ENCODE data around the gene IKBIP.
A peak's percentile ranks its signal among the peaks of the same experiment; 100 is the strongest.
"Not testable (repeated sequence)": the region's sequence is repeated elsewhere in the genome, so short reads cannot be mapped to it uniquely, and the experiment has no call there.

The IKBIP gene

GRCh38 chr12:98644712-98645571, at the start of gene IKBIP, which contains the start of gene APAF1:
Gene IKBIP (minus strand): TSS chr12:98644788. CDS start chr12:98644701, 87 bp downstream.
Gene APAF1 (plus strand): TSS chr12:98645290. CDS start chr12:98648360, 3,070 bp downstream.
- DNase-seq: peak; percentile 93

GRCh38 chr12:98691351-98691750, 46.8 kb upstream of the IKBIP start:
- DNase-seq: no peak

- DNase-seq: no peak
Observed at GRCh38 chr12:98686603-98687002, 42.0 kb upstream of the IKBIP start.

- no peak for DNase-seq
Observed at GRCh38 chr12:98684199-98684598, 39.6 kb upstream of the IKBIP start.

GRCh38 chr12:98679611-98680005, 35.0 kb upstream of the IKBIP start:
- no peak for DNase-seq

GRCh38 chr12:98678946-98679610, 34.5 kb upstream of the IKBIP start:
- DNase-seq: no peak

- no peak for DNase-seq
Observed at GRCh38 chr12:98678236-98678945, 33.8 kb upstream of the IKBIP start.

GRCh38 chr12:98674841-98675240, 30.3 kb upstream of the IKBIP start:
- DNase-seq: no peak

- DNase-seq: no peak
Observed at GRCh38 chr12:98671459-98671858, 26.9 kb upstream of the IKBIP start.

- DNase-seq: no peak
Observed at GRCh38 chr12:98669751-98670150, 25.2 kb upstream of the IKBIP start.

GRCh38 chr12:98660521-98660920, 15.9 kb upstream of the IKBIP start:
- DNase-seq: no peak

GRCh38 chr12:98656289-98657101, 11.9 kb upstream of the IKBIP start:
- no peak for DNase-seq

- peak; percentile 30 for DNase-seq
Observed at GRCh38 chr12:98653866-98654493, 9.4 kb upstream of the IKBIP start.

GRCh38 chr12:98651328-98651727, 6.7 kb upstream of the IKBIP start:
- DNase-seq: no peak

- DNase-seq: no peak
Observed at GRCh38 chr12:98646294-98647090, 1.9 kb upstream of the IKBIP start.

GRCh38 chr12:98645572-98646067, 1.0 kb upstream of the IKBIP start:
- no peak for DNase-seq

GRCh38 chr12:98644433-98644711, 216 bp downstream of the IKBIP start:
- no peak for DNase-seq

GRCh38 chr12:98642801-98643200, 1.8 kb downstream of the IKBIP start:
- not testable (repeated sequence) for DNase-seq

GRCh38 chr12:98639491-98639890, 5.1 kb downstream of the IKBIP start:
- no peak for DNase-seq

- no peak for DNase-seq
Observed at GRCh38 chr12:98638009-98638408, 6.6 kb downstream of the IKBIP start.

- DNase-seq: no peak
Observed at GRCh38 chr12:98637068-98637467, 7.5 kb downstream of the IKBIP start.
